Mesendoderm (in vitro differentiated cells): ENCODE data around the gene TSR1.
A peak's percentile ranks its signal among the peaks of the same experiment; 100 is the strongest.

ENCODE experiments used
- DNase-seq: peaks from one replicate; pipeline ENCODE4 v3.0.0; 2013
- H2AK5ac ChIP-seq: 2 replicates; pipeline ENCODE4 v1.6.1; 2013; ENCODE audit warnings: low read length, inconsistent platforms
- H2BK120ac ChIP-seq: 2 replicates; pipeline ENCODE4 v1.6.1; 2013; ENCODE audit warnings: low read depth, mild to moderate bottlenecking, low read length, moderate library complexity, mixed read lengths
- H2BK15ac ChIP-seq: replicated peaks from 2 replicates; pipeline ENCODE4 v1.6.1; 2013; ENCODE audit warnings: low read depth, mild to moderate bottlenecking, moderate library complexity
- H2BK5ac ChIP-seq: 2 replicates; pipeline ENCODE4 v1.6.1; 2013; ENCODE audit warnings: low read length, inconsistent platforms
- H3K18ac ChIP-seq: 2 replicates; pipeline ENCODE4 v1.6.1; 2013; ENCODE audit warnings: mild to moderate bottlenecking, low read length, mixed read lengths
- H3K23ac ChIP-seq: one replicate; pipeline ENCODE4 v1.6.1; 2013; ENCODE audit warnings: low read length
- H3K27ac ChIP-seq: 2 replicates; pipeline ENCODE4 v1.5.1; 2013; ENCODE audit warnings: low read depth, mild to moderate bottlenecking, inconsistent platforms, low read length, moderate library complexity
- H3K27me3 ChIP-seq: 2 replicates; pipeline ENCODE4 v1.6.1; 2013; ENCODE audit warnings: low read length, control low read depth, mild to moderate bottlenecking, inconsistent platforms; ENCODE audit not compliant: insufficient read depth, poor library complexity
- H3K36me3 ChIP-seq: 2 replicates; pipeline ENCODE4 v1.6.1; 2013; ENCODE audit warnings: low read length, inconsistent platforms; ENCODE audit not compliant: control insufficient read depth, insufficient read depth
- H3K4ac ChIP-seq: one replicate; pipeline ENCODE4 v1.6.1; 2013; ENCODE audit warnings: low read depth, mild to moderate bottlenecking, low read length, moderate library complexity
- H3K4me1 ChIP-seq: 2 replicates; pipeline ENCODE4 v1.6.1; 2013; ENCODE audit warnings: low read depth, low read length, inconsistent platforms; ENCODE audit not compliant: control insufficient read depth
- H3K4me2 ChIP-seq: 2 replicates; pipeline ENCODE4 v1.6.1; 2013; ENCODE audit warnings: low read length
- H3K4me3 ChIP-seq: 2 replicates; pipeline ENCODE4 v1.5.1; 2013; ENCODE audit warnings: mild to moderate bottlenecking, low read length
- H3K56ac ChIP-seq: one replicate; pipeline ENCODE4 v1.6.1; 2013; ENCODE audit warnings: low read length
- H3K79me1 ChIP-seq: 2 replicates; pipeline ENCODE4 v1.6.1; 2013; ENCODE audit warnings: low read length, inconsistent platforms
- H3K79me2 ChIP-seq: 2 replicates; pipeline ENCODE4 v1.6.1; 2013; ENCODE audit warnings: mild to moderate bottlenecking, low read length; ENCODE audit not compliant: control insufficient read depth, insufficient read depth
- H3K9ac ChIP-seq: 2 replicates; pipeline ENCODE4 v1.6.1; 2013; ENCODE audit warnings: low read length, inconsistent platforms
- H4K5ac ChIP-seq: one replicate; pipeline ENCODE4 v1.6.1; 2013; ENCODE audit warnings: low read length
- H4K8ac ChIP-seq: one replicate; pipeline ENCODE4 v1.6.1; 2013; ENCODE audit warnings: low read depth, mild to moderate bottlenecking, control low read depth, low read length, moderate library complexity
- WGBS: extraction: QIAGEN DNeasy Blood & Tissue Kit; methylation state at CpG from one replicate; pipeline ENCODE4 v1.1.7; 2013; ENCODE audit warnings: low lambda C conversion rate, missing lambda C conversion rate; ENCODE audit not compliant: insufficient coverage; ENCODE audit errors: extremely low coverage; 5-methylcytosine and 5-hydroxymethylcytosine counted together

The TSR1 gene

GRCh38 chr17:2380226-2380922 is 44.1 kb upstream of the TSR1 start:
- H2BK15ac ChIP-seq: no peak overlapping the region
- no peaks in the 10 kb centered on the region for H3K79me2 ChIP-seq
- no peak overlapping the region for H2BK5ac ChIP-seq
- H3K9ac ChIP-seq: no peak overlapping the region
- no peak overlapping the region for H3K27ac ChIP-seq
- no peaks in the 10 kb centered on the region for H3K79me1 ChIP-seq
- H3K56ac ChIP-seq: no peak overlapping the region
- peak; percentile 69 for DNase-seq
- no peak overlapping the region for H3K4me2 ChIP-seq
- no peak overlapping the region for H2BK120ac ChIP-seq
- no peak overlapping the region for H2AK5ac ChIP-seq
- no peak overlapping the region for H4K8ac ChIP-seq
- no peak overlapping the region for H3K4ac ChIP-seq
- H3K18ac ChIP-seq: no peak overlapping the region
- no peak overlapping the region for H3K23ac ChIP-seq
- WGBS: no CpG with 5 or more reads among the region's 16 CpGs
- H3K4me3 ChIP-seq: no peak overlapping the region
- no peaks in the 10 kb centered on the region for H3K4me1 ChIP-seq
- H3K27me3 ChIP-seq: no peaks in the 10 kb centered on the region
- no peaks in the 10 kb centered on the region for H3K36me3 ChIP-seq
- H4K5ac ChIP-seq: no peak overlapping the region

- Histone ChIP-seq H3K4me3 (no peak overlapping the region), H3K27ac (no peak overlapping the region), H3K23ac (no peak overlapping the region), H3K4me1 (no peaks in the 10 kb centered on the region), H4K5ac (no peak overlapping the region), H3K36me3 (no peaks in the 10 kb centered on the region), H3K79me2 (no peaks in the 10 kb centered on the region), H3K56ac (no peak overlapping the region), H3K79me1 (no peaks in the 10 kb centered on the region), H3K27me3 (no peaks in the 10 kb centered on the region), H2BK120ac (no peak overlapping the region), H4K8ac (no peak overlapping the region), H2AK5ac (no peak overlapping the region), H3K4me2 (no peak overlapping the region), H3K9ac (no peak overlapping the region), H3K4ac (no peak overlapping the region), H2BK15ac (no peak overlapping the region), H3K18ac (no peak overlapping the region), H2BK5ac (no peak overlapping the region)
- no peak for DNase-seq
- no CpG with 5 or more reads among the region's 25 CpGs for WGBS
Observed at GRCh38 chr17:2379489-2380225, 43.4 kb upstream of the TSR1 start.

GRCh38 chr17:2378905-2379304 is 42.6 kb upstream of the TSR1 start:
- no peak overlapping the region for H2BK15ac ChIP-seq
- H3K18ac ChIP-seq: no peak overlapping the region
- no peak overlapping the region for H2AK5ac ChIP-seq
- H4K8ac ChIP-seq: no peak overlapping the region
- H3K4ac ChIP-seq: no peak overlapping the region
- H3K36me3 ChIP-seq: no peaks in the 10 kb centered on the region
- no peak for DNase-seq
- no peak overlapping the region for H3K4me3 ChIP-seq
- no peak overlapping the region for H3K4me2 ChIP-seq
- no peaks in the 10 kb centered on the region for H3K79me1 ChIP-seq
- H3K27ac ChIP-seq: no peak overlapping the region
- H2BK120ac ChIP-seq: no peak overlapping the region
- no peaks in the 10 kb centered on the region for H3K27me3 ChIP-seq
- no peaks in the 10 kb centered on the region for H3K4me1 ChIP-seq
- H3K23ac ChIP-seq: no peak overlapping the region
- no peak overlapping the region for H3K9ac ChIP-seq
- H2BK5ac ChIP-seq: no peak overlapping the region
- no peaks in the 10 kb centered on the region for H3K79me2 ChIP-seq
- no peak overlapping the region for H4K5ac ChIP-seq
- WGBS: no CpG with 5 or more reads among the region's 11 CpGs
- H3K56ac ChIP-seq: no peak overlapping the region

GRCh38 chr17:2377659-2378058 is 41.4 kb upstream of the TSR1 start:
- H3K36me3 ChIP-seq: no peaks in the 10 kb centered on the region
- H3K9ac ChIP-seq: no peak overlapping the region
- no CpG with 5 or more reads among the region's 10 CpGs for WGBS

GRCh38 chr17:2376107-2376506 is 39.9 kb upstream of the TSR1 start:
- Histone ChIP-seq H3K4ac (no peak overlapping the region), H4K5ac (no peak overlapping the region), H2BK120ac (no peak overlapping the region), H3K4me2 (no peak overlapping the region), H3K56ac (no peak overlapping the region), H4K8ac (no peak overlapping the region), H3K4me1 (no peaks in the 10 kb centered on the region), H3K18ac (no peak overlapping the region), H3K36me3 (no peaks in the 10 kb centered on the region), H3K9ac (no peak overlapping the region), H2BK5ac (no peak overlapping the region), H2BK15ac (no peak overlapping the region), H3K79me1 (no peaks in the 10 kb centered on the region), H2AK5ac (no peak overlapping the region), H3K27ac (no peak overlapping the region), H3K27me3 (no peaks in the 10 kb centered on the region), H3K79me2 (no peaks in the 10 kb centered on the region), H3K4me3 (no peak overlapping the region), H3K23ac (no peak overlapping the region)
- DNase-seq: no peak
- no CpG with 5 or more reads among the region's 14 CpGs for WGBS

More at GRCh38 chr17:2377659-2378058, 41.4 kb upstream of the TSR1 start:
- Histone ChIP-seq H3K56ac (no peak overlapping the region), H3K27me3 (no peaks in the 10 kb centered on the region), H2BK5ac (no peak overlapping the region), H3K27ac (no peak overlapping the region), H2BK120ac (no peak overlapping the region), H2AK5ac (no peak overlapping the region), H2BK15ac (no peak overlapping the region), H4K8ac (no peak overlapping the region), H3K4ac (no peak overlapping the region), H3K79me1 (no peaks in the 10 kb centered on the region), H3K18ac (no peak overlapping the region), H3K4me3 (no peak overlapping the region), H4K5ac (no peak overlapping the region), H3K4me1 (no peaks in the 10 kb centered on the region), H3K4me2 (no peak overlapping the region), H3K79me2 (no peaks in the 10 kb centered on the region), H3K23ac (no peak overlapping the region)
- no peak for DNase-seq
